Esophagus squamous epithelium (tissue), 4 donors: ENCODE results near the gene CXCR4.

Experiments used
- CTCF ChIP-seq, 6 experiments: fragments of 450-650 bp in 4 of 6; fragments of 200-600 bp in 2 of 6; sonication (generic) in 2 of 6; IDR thresholded peaks; one replicate each; pipeline ENCODE4 v1.5.1; 2016 to 2019; ENCODE audit warnings: antibody characterized with exemption in 6 of 6, mild to moderate bottlenecking in 4 of 6, moderate library complexity in 4 of 6
- POLR2A ChIP-seq, 4 donors: fragments of 450-650 bp; IDR thresholded peaks; one replicate each; pipeline ENCODE4 v1.6.1; 2017; ENCODE audit warnings: antibody characterized with exemption in 4 of 4, mild to moderate bottlenecking in 4 of 4, moderate library complexity in 3 of 4

GRCh38 chr2:136149011-136149410 is 31.1 kb upstream of the CXCR4 start:
- TF ChIP-seq CTCF (IDR thresholded peaks at IDR 0.05) = no peak
- no peak for TF ChIP-seq POLR2A (IDR thresholded peaks at IDR 0.05)
